WTC11 (cell line): Measurements from ENCODE around the gene GLCCI1.

Experiments
- CREM ChIP-seq: sonication (generic); formaldehyde crosslinking; IDR thresholded peaks from 2 replicates; pipeline ENCODE4 v1.8.1; 2022; ENCODE audit warnings: mild to moderate bottlenecking, missing genetic modification reagents, moderate library complexity
- CTCF ChIP-seq: fragments of 200-600 bp; IDR thresholded peaks from 2 replicates; pipeline ENCODE4 v1.8.0; 2022; ENCODE audit warnings: antibody characterized with exemption
- EMX1 ChIP-seq: fragments of 250-450 bp; sonication (Bioruptor Pico); IDR thresholded peaks from 2 replicates; pipeline ENCODE4 v1.8.0; 2021; ENCODE audit warnings: mild to moderate bottlenecking
- MAX ChIP-seq: sonication (generic); formaldehyde crosslinking; IDR thresholded peaks from 2 replicates; pipeline ENCODE4 v1.8.0; 2022; ENCODE audit warnings: mild to moderate bottlenecking, missing genetic modification reagents
- SP1 ChIP-seq: sonication (generic); formaldehyde crosslinking; conservative IDR thresholded peaks from 2 replicates; pipeline ENCODE4 v1.8.1; 2022; ENCODE audit warnings: missing genetic modification reagents
- ZBTB21 ChIP-seq: sonication (generic); formaldehyde crosslinking; IDR thresholded peaks from 2 replicates; pipeline ENCODE4 v1.8.1; 2023; ENCODE audit warnings: mild to moderate bottlenecking, missing genetic modification reagents, borderline replicate concordance
- ZSCAN18 ChIP-seq: fragments of 250-450 bp; sonication (Bioruptor Pico); IDR thresholded peaks from 2 replicates; pipeline ENCODE4 v2.1.2; 2022; ENCODE audit warnings: mild to moderate bottlenecking, moderate library complexity

- TF ChIP-seq SP1 (no peak), CTCF (no peak), ZBTB21 (CRISPR knock-in tag) (no peak), CREM (no peak), ZSCAN18 (CRISPR knock-in tag) (no peak), MAX (CRISPR knock-in tag) (no peak), EMX1 (CRISPR knock-in tag) (no peak)
Measured at GRCh38 chr7:8089036-8089780, 120.6 kb downstream of the GLCCI1 start.
